Measurements from ENCODE around the gene DNAJB14.

Gene DNAJB14

DNA sequence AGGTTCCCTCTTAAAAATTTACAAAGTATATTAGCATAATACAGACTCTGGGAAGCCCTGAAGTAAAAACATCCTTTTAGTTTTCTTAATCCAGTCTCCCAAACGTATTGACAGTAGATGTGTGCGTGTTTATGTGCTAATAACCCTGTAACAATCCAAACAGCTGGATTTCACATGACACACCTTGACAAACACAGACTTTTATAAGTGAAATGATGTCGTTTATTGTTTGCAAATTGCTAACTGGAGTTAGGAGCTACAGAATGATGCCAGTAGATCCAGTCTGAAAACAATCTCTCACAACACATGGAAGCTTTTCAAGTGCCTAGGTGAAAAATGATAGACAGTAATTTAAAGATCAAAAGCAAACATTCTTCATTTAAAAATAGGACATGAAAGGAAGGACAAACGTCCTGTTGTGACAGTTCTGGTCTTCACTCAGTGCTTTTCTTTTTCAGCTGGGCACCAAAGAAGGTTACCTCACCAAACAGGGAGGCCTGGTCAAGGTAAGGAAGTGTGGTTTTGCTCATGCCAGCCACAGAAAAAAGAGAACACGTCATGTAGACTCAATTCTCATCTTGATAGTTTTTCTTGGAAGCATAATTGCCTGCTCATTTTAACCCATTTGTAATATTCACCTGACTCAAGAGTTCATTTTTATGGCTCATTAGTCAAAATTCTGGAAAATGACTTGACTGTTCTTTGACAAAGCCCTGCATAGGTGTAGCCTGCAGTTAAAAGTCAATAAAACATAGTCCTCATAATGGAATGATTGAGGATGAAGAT, 85.1 kb downstream of the DNAJB14 start:
- no peak for DNase-seq

DNA sequence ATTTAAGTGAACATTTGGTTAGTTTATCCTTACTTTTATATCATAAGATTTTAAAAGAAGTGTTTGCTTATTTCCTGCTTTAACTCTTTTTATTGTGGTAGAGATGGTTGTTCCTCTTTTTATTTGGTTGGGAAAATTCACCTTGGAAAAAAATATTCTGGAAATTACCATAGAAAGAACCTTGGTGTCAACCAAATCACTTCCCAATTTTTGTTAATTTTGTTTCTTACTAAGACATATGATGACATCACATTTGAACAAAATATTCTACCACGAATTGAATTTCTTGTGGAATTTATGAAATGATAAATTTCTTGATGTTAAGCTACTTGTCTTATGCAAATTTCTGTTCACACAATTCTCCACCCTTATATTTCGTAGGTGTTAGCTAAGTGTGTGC, 85.9 kb downstream of the DNAJB14 start:
- no peak for DNase-seq

DNA sequence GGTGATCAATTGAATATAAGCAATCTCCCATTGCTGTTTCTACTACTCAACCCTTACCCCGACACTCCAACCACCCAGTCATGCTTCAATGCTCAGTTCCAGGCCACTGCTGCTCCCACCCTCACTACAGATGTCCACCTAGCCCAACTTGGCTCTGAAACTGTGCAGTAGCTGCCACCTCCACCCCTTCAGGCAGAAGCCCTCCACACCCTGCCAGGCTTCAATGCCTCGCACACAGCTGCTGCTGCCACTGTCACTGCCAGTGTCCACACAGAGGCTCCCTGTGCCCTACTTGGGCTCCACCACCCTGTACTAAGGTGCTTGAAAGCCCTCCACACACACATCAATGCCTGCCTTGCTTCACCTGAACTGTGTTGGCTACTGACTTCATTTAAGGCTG, 86.8 kb downstream of the DNAJB14 start:
- DNase-seq: no peak

DNA sequence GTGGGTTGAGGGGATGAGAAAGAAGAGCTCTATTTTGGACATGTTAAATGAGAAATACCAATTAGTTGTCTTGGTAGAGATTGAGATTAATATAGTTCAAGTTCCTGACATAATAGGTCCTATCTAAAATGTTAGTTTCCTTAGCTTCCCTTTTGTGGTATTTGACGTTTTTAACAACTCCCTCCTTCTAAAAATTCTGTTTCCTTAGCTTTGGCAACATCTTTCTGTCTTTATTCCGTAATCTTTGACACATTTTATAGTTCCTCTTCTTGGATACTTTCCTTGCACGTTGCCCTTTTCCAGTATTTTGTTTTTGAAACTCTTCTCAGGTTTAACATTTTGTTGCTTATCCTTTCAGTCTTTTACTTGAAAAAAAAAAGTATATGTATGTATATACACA, 89.1 kb downstream of the DNAJB14 start:
- DNase-seq: no peak

DNA sequence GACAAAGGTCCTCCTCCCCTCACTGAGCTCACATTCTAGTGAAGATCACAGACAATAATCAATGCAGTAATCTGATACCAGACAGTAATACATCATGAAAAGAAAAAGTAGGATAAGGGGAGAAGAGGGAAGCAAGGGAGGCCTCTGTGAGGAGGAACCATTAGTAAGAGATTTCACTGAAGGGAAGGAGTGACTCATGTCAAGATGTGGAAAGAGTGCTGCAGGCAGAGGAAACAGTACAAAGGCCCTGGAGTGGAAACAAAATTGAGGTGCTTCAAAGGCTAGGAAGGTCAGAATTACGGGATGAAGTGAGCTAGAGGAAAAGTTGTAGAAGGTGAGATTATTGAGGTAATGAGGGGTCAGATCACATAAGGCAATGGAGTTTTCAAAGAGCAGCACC, 90.3 kb downstream of the DNAJB14 start:
- no peak for DNase-seq

DNA sequence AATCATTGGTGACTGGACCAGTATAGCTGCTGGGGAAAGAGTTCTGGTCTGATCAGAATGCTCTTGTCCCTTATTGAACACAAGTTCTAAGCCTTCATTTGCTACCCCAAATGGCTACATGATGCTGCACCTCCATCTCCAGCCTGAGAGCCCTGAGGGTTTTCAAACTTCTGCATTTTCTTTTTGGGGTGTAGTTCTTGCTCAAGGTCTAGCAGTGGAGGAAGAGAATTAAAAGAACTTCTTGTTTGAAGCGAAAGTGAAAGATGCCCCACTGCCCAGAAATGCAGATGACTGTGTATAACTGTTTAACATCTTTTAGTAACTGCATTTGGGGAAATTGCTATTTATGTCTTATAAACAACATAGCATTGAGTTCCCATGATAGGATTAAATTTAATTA, 90.7 kb downstream of the DNAJB14 start:
- DNase-seq: no peak

DNA sequence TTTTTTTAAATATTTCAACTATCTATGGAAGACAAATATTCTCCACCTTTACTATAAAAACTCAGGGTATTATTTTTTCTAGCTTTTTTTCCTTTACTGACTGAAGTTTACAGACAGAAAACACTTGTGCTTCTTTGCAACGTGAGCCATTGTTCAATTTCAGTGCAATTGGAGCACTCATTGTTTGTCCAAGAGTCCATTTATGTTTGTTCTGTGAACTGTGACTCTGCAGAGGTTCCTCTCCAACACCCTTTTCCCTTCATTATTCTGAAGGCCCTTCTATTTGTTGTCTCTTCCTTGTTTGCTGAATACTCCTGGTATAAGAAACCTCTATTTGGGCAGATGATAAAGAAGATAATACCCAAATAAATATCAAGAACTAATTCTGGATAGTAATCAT, 92.4 kb downstream of the DNAJB14 start:
- DNase-seq: no peak

DNA sequence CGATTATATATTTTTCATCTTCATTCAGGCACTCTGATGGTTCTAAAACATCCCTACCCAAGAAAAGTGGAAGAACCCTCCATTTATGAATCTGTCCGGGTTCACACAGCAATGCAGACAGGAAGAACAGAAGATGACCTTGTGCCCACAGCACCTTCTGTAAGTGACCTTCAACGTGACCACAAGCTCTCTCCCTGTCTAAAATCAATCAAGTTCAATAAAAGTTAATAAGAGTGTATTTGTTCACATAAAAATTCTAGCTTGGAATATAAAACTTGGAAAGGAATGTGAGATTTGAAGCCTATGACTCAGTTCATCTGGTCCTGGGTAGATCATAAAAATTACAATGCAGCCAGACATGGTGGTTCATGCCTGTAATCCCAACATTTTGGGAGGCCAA, 93.2 kb downstream of the DNAJB14 start:
- DNase-seq: no peak

DNA sequence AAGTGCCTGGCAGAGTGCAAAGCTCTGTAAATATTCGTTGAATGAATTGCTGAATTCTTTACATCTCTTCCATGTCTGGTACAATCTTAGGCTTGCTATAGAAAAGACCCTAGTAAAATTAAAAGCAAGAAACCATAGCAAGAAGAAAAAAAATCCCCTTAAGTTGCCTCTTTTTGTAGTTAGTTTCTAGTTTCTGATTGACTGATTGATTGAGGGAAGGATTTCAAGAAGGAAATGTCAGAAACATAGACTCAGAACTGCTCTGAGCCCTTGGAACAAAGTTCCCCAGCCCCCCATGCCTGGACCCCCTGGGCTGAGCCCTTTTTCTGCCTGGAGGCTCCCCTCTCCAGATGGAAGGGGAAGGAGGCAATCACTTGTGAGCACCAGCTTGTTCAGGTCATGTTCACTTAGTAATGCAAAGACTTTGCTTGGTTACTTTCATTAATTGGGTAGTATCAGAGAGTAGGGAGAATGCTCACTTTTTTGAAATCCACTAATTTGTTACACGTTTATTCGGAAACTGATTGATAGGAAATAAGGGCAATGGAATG, 94.1 kb downstream of the DNAJB14 start:
- DNase-seq: no peak

DNA sequence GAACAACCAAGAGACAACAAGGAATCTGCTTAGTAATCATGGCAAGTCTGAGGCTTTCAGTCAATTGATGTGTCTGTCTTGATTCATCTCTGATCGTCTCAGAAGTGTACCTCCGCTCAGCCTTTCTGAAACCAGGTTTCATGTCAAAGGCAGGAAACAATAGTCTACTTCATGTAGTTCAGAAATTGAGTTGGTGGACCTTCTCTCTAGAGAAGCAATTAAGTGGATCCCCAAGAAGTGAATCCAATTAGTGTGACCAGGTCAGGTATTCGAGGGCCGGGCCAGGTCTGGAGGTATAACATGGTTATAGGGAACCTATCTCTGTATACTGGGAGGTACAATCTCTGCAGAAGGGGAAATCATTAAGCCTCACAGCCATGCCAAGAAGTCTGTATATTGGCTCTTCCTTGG, 97.8 kb downstream of the DNAJB14 start:
- no peak for DNase-seq

DNA sequence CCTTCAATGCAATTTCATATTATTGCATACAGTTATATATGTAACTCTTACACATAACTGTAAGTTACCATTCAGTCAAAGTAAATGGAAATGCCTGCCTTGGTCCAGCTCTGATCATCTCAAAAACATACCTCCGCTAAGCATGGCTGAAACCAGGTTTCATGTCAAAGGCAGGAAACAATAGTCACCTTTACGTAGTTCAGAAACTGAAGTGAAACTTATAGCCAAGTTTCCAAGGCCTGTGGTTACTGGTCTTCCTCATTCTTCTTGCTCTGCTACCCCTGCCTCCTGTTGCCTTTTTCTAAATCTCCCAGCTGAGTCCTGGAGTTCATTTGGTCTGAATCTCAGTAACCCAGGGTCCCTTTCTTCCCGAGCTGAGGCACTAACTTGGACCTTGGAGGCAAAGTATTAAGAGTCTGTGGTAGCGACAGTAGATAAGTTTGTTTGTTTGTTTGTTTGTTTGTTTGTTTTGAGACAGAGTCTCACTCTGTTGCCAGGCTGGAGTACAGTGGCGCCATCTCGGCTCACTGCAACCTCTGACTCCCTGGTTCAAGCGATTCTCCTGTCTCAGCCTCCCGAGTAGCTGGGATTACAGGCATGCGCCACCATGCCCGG, 98.9 kb downstream of the DNAJB14 start:
- no peak for DNase-seq

DNA sequence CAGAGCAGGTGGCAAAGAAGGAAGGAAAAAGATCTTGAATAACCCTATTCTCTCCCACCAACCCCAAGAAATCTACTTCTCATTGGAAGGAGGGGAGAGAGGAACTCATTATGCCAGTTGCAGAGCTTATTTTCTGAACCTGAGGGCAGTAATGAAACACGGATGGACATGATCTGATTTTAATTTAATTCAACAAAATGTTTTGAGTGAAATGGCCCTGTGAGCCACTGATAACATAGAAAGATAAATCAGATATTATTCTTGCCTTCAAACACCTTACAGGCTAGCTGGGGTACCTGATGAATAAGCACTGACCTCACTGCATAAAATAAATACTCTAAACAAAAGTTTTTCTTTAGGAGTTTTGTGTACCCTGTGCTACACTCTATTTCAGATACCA, 99.5 kb downstream of the DNAJB14 start:
- DNase-seq: no peak

All from activated gamma-delta T cell treated with Interleukin-2 at 50 U/mL for 16 hours (primary cell).